NCI-H1436 (cell line): ENCODE data around the gene CHERP.
"Not testable (repeated sequence)": the region's sequence is repeated elsewhere in the genome, so short reads cannot be mapped to it uniquely, and the experiment has no call there.

Experiments
- DNase-seq: peaks from one replicate; lab custom pipeline; 2025; lab: John Stamatoyannopoulos, UW

The CHERP gene

GRCh38 chr19:16476401-16476800, 65.8 kb downstream of the CHERP start:
- DNase-seq, result no peak

- no peak for DNase-seq
Measured at GRCh38 chr19:16473875-16474392, 68.3 kb downstream of the CHERP start.

GRCh38 chr19:16472992-16473391, 69.2 kb downstream of the CHERP start:
- no peak for DNase-seq

GRCh38 chr19:16472559-16472899, 69.7 kb downstream of the CHERP start:
- DNase-seq, result not testable (repeated sequence)

GRCh38 chr19:16470911-16471811, 71.1 kb downstream of the CHERP start:
- DNase-seq, result no peak

- DNase-seq, result no peak
Measured at GRCh38 chr19:16470541-16470910, 71.7 kb downstream of the CHERP start.
